Measurements from ENCODE around the gene KRTAP5-5. TPM values are rescaled to one million over a fixed set of nuclear protein-coding genes. Genes with fewer than 3 reads are reported as not detected.
"Not testable (repeated sequence)": the region's sequence is repeated elsewhere in the genome, so short reads cannot be mapped to it uniquely, and the experiment has no call there.

Gene KRTAP5-5
- total and polyA plus RNA-seq, 2 experiments from 2014 or later, result not detected

GRCh38 chr11:1665313-1665712 lies 35.7 kb downstream of the KRTAP5-5 start:
- H3K4me3 ChIP-seq, result no peak overlapping the region
- no peaks in the 10 kb centered on the region for H3K27me3 ChIP-seq
- H3K36me3 ChIP-seq, result no peaks in the 10 kb centered on the region
- no peak overlapping the region for H3K27ac ChIP-seq
- H3K4me1 ChIP-seq (ENCODE audit: low read depth), result peaks cover 14% of the 10 kb centered on the region
- no peaks in the 10 kb centered on the region for H3K9me3 ChIP-seq (ENCODE audit: low read depth)
- no peak for DNase-seq (ENCODE audit: low read depth in 1 of 2, low spot score in 1 of 2)
- TF ChIP-seq, protein P1, sequence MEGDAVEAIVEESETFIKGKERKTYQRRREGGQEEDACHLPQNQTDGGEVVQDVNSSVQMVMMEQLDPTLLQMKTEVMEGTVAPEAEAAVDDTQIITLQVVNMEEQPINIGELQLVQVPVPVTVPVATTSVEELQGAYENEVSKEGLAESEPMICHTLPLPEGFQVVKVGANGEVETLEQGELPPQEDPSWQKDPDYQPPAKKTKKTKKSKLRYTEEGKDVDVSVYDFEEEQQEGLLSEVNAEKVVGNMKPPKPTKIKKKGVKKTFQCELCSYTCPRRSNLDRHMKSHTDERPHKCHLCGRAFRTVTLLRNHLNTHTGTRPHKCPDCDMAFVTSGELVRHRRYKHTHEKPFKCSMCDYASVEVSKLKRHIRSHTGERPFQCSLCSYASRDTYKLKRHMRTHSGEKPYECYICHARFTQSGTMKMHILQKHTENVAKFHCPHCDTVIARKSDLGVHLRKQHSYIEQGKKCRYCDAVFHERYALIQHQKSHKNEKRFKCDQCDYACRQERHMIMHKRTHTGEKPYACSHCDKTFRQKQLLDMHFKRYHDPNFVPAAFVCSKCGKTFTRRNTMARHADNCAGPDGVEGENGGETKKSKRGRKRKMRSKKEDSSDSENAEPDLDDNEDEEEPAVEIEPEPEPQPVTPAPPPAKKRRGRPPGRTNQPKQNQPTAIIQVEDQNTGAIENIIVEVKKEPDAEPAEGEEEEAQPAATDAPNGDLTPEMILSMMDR (IDR thresholded peaks at IDR 0.05; ENCODE audit: low read depth, low read length), result no peak

- H3K4me3 ChIP-seq, result no peak overlapping the region
- TF ChIP-seq, protein P1 (IDR thresholded peaks at IDR 0.05; ENCODE audit: low read depth, low read length), result no peak
- no peak for DNase-seq (ENCODE audit: low read depth in 1 of 2, low spot score in 1 of 2)
- H3K4me1 ChIP-seq (ENCODE audit: low read depth), result peaks cover 14% of the 10 kb centered on the region
- peak overlapping the region; percentile 18 for H3K27ac ChIP-seq
- no peaks in the 10 kb centered on the region for H3K27me3 ChIP-seq
- no peaks in the 10 kb centered on the region for H3K36me3 ChIP-seq
- H3K9me3 ChIP-seq (ENCODE audit: low read depth), result no peaks in the 10 kb centered on the region
These were observed 37.7 kb downstream of the KRTAP5-5 start for GRCh38 chr11:1667121-1667850.

DNA sequence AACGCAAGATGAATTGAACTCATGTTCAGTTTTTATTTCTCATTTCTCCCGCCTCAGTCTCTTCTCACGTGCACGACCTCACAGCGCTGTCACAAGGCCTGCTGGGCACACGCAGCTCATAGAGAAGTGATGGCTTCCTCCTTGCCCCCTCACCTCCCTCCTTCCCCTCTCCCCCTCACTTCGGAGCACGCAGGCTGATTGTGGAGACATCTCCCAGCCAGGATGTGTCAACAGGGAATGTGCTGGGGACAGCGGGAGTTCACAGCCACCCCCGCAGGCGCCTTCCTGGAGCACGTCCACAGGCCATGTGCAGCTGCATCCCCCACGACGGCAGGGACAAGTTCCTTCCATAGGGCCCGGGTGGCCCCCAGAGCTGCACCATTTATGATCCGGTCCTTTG lies 38.3 kb downstream of the KRTAP5-5 start:
- Histone ChIP-seq H3K27me3 (no peaks in the 10 kb centered on the region), H3K4me1 (ENCODE audit: low read depth) (peaks cover 14% of the 10 kb centered on the region), H3K9me3 (ENCODE audit: low read depth) (no peaks in the 10 kb centered on the region), H3K36me3 (no peaks in the 10 kb centered on the region), H3K4me3 (no peak overlapping the region), H3K27ac (no peak overlapping the region)
- TF ChIP-seq, protein P1 (IDR thresholded peaks at IDR 0.05; ENCODE audit: low read depth, low read length), result no peak
- peak; percentile 10 to 37 for DNase-seq (ENCODE audit: low read depth in 1 of 2, low spot score in 1 of 2)

DNA sequence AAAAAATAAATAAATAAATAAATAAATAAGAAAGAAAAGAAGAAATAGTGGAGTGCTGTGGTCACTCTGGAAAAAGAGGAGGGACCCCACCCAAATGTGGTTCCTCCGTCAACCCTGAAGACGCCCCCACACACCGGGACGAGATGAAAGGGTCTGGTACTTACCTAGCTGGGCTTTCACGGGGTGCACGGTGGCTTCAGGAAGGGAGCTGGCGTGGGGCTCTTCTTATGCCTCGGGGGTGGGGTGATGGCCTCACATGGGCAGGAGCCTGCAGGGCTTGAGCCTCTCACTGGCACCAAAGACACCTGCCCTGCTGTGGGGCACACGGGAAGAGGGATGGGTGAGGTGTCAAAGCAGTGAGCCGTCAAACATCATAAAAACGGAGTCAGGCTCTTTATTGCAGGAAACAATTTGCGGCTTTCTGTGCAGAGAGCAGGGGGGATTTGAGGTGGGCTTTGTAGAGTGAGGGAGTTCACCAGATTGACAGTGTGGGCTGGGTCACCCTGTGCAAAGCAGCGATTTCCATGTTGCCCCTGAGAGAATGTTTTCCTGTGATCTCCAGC lies 39.4 kb downstream of the KRTAP5-5 start:
- H3K36me3 ChIP-seq, result no peaks in the 10 kb centered on the region
- TF ChIP-seq, protein P1 (IDR thresholded peaks at IDR 0.05; ENCODE audit: low read depth, low read length), result no peak
- H3K9me3 ChIP-seq (ENCODE audit: low read depth), result no peaks in the 10 kb centered on the region
- no peak overlapping the region for H3K27ac ChIP-seq
- H3K4me1 ChIP-seq (ENCODE audit: low read depth), result peaks cover 14% of the 10 kb centered on the region
- no peak for DNase-seq (ENCODE audit: low read depth in 1 of 2, low spot score in 1 of 2)
- no peak overlapping the region for H3K4me3 ChIP-seq
- H3K27me3 ChIP-seq, result no peaks in the 10 kb centered on the region

DNA sequence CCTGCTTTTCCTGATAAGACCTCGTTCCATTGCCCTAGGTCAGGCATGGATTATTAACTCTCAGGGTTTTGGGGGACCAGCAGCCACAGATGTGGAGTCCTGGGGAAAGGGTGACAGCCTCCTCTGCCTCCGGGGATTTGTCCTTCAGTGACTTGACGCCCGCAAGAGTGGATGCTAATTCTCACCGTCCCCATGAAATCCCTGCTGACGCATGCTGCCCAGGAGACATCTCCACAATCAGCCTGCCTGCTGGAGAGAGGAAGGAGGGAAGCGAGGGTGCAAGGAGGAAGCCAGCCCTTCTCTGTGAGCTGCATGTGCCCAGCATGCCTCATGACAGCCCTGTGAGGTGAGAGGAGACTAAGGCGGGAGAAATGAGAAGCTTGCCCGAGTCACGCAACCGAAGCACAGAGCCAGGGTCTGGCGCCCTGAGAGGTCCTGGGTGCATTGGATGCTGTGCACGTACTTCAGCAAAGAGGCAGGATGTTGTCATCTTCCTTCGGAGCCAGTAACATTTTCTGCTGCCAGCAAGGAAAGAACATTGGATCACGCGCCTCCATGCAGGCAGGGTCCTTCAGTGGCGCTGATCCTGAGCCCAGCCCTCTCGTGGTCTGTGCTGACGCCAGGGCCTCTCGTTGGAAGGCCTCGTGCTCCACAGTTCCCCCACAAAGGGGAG lies 40.1 kb downstream of the KRTAP5-5 start:
- Histone ChIP-seq H3K27me3 (no peaks in the 10 kb centered on the region), H3K9me3 (ENCODE audit: low read depth) (no peaks in the 10 kb centered on the region), H3K36me3 (no peaks in the 10 kb centered on the region), H3K4me3 (no peak overlapping the region), H3K4me1 (ENCODE audit: low read depth) (peaks cover 14% of the 10 kb centered on the region), H3K27ac (no peak overlapping the region)
- DNase-seq (ENCODE audit: low read depth in 1 of 2, low spot score in 1 of 2), result no peak
- TF ChIP-seq, protein P1 (IDR thresholded peaks at IDR 0.05; ENCODE audit: low read depth, low read length), result no peak

- H3K27ac ChIP-seq; DNase-seq (ENCODE audit: low read depth in 1 of 2, low spot score in 1 of 2); H3K27me3 ChIP-seq; H3K36me3 ChIP-seq; H3K9me3 ChIP-seq (ENCODE audit: low read depth); H3K4me3 ChIP-seq: not testable (repeated sequence)
- peaks cover 14% of the 10 kb centered on the region for H3K4me1 ChIP-seq (ENCODE audit: low read depth)
These were observed 40.9 kb downstream of the KRTAP5-5 start for GRCh38 chr11:1670457-1670856.

All from cardiac muscle cell (in vitro differentiated cells and primary cell).